Measurements from ENCODE around the gene IFI44L.

IFI44L gene

DNA sequence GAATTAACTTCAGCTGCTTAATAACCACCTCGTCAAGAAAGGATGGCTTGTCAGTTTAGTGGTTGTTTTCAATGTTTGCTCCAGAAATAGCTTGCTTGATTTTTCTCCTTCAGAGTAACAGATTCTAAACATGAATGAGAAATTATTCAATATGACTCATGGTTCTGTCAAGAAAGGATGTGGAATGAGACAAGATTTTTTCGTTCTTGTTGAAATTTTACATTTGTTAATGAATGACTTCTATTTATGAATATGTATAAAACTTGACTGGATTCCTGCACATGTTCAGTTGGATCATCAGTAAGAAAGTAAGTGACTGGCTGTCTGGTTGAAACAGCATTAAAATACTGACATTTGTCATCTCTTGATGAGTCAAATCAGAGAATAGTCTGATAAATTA is 67.7 kb downstream of the IFI44L start:
- Mint-ChIP-seq H3K4me1 (ENCODE audit: low read depth) (no peaks in the 10 kb centered on the region), H3K27ac (no peak overlapping the region), H3K4me3 (no peak overlapping the region), H3K36me3 (ENCODE audit: low read depth) (no peaks in the 10 kb centered on the region), H3K9me3 (no peaks in the 10 kb centered on the region), H3K27me3 (ENCODE audit: low read depth) (peaks cover 48% of the 10 kb centered on the region)

DNA sequence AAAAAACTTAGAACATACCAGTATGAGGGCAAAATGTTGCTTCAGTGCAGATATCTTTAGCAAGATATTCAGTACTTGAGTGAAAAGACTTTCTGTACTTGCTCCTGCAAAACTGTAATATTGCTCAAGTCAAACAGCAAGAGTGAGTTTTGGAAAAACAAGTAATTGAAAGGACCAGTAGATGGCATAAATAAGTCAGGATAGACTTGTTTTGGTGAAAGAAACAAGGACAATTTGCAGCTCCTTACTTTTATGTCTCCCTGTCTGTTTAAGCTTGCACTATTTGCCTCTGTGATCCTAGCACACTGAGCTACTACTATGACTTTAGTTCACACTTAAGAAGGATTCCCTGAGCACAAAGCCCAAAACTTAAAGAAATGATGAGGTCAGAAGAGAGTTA is 68.4 kb downstream of the IFI44L start:
- no peaks in the 10 kb centered on the region for H3K4me1 Mint-ChIP-seq (ENCODE audit: low read depth)
- H3K9me3 Mint-ChIP-seq = no peaks in the 10 kb centered on the region
- peaks cover 42% of the 10 kb centered on the region for H3K27me3 Mint-ChIP-seq (ENCODE audit: low read depth)
- no peaks in the 10 kb centered on the region for H3K36me3 Mint-ChIP-seq (ENCODE audit: low read depth)
- no peak overlapping the region for H3K27ac Mint-ChIP-seq
- no peak overlapping the region for H3K4me3 Mint-ChIP-seq

DNA sequence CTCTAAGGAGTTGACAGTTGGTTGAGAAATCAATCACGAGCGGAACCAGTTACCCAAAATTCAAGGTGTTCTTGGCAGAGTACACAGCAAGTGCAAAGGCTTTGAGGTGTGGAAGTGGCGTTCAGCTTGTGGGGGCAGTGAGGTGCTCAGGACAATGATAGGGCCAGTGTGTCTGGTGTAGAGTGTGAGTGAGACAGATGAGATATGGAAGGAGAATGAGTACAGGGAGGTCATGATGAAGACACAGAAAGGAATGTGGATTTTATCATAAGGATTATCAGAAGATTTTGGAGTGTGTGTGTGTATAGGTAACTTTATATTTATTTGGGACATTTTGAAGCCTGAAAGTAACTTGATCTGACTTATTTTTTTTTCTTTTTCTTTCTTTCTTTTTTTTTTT is 70.3 kb downstream of the IFI44L start:
- Mint-ChIP-seq H3K4me3 (no peak overlapping the region), H3K27ac (no peak overlapping the region), H3K27me3 (ENCODE audit: low read depth) (peaks cover 37% of the 10 kb centered on the region), H3K9me3 (no peaks in the 10 kb centered on the region), H3K4me1 (ENCODE audit: low read depth) (no peaks in the 10 kb centered on the region), H3K36me3 (ENCODE audit: low read depth) (no peaks in the 10 kb centered on the region)

GRCh38 chr1:78691995-78692747 is 71.9 kb downstream of the IFI44L start:
- Mint-ChIP-seq H3K27ac (no peak overlapping the region), H3K4me3 (no peak overlapping the region), H3K36me3 (ENCODE audit: low read depth) (no peaks in the 10 kb centered on the region), H3K9me3 (no peaks in the 10 kb centered on the region), H3K4me1 (ENCODE audit: low read depth) (no peaks in the 10 kb centered on the region), H3K27me3 (ENCODE audit: low read depth) (peaks cover 42% of the 10 kb centered on the region)

All from T-helper 1 cell treated with Interleukin-12 subunit alpha and Interleukin-12 subunit beta and Interleukin-4 antibody, amounts not matched to agents 30 μg/mL and 1 μg/mL, for 36 hours (primary cell).